Smooth muscle cell (in vitro differentiated cells): ENCODE measurements around the gene TNNI3K. TPM values are rescaled to one million over a fixed set of nuclear protein-coding genes. Genes with fewer than 3 reads are reported as not detected.

Source experiments
- DNase-seq: peaks from one replicate; lab custom pipeline; 2025; ENCODE audit not compliant: unreplicated experiment; lab: John Stamatoyannopoulos, UW
- H2AFZ ChIP-seq: fragments of 200-600 bp; sonication (generic); 2 replicates; pipeline ENCODE4 v1.6.0; 2016; ENCODE audit warnings: antibody characterized with exemption, low read depth, mild to moderate bottlenecking
- H3F3A ChIP-seq: fragments of 200-600 bp; sonication (generic); 2 replicates; pipeline ENCODE4 v1.6.0; 2017; ENCODE audit warnings: antibody characterized with exemption, low read depth
- H3K27ac ChIP-seq: fragments of 200-600 bp; sonication (generic); 2 replicates; pipeline ENCODE4 v1.5.1; 2016; ENCODE audit warnings: low read depth, mild to moderate bottlenecking
- H3K27me3 ChIP-seq: fragments of 200-600 bp; sonication (generic); 2 replicates; pipeline ENCODE4 v1.6.1; 2016; ENCODE audit warnings: low read depth, mild to moderate bottlenecking
- H3K36me3 ChIP-seq: fragments of 200-600 bp; sonication (generic); 2 replicates; pipeline ENCODE4 v1.5.1; 2016; ENCODE audit warnings: low read depth
- H3K4me1 ChIP-seq: fragments of 200-600 bp; sonication (generic); 2 replicates; pipeline ENCODE4 v1.5.1; 2016; ENCODE audit warnings: low read depth
- H3K4me2 ChIP-seq: fragments of 200-600 bp; sonication (generic); 2 replicates; pipeline ENCODE4 v1.6.0; 2016; ENCODE audit warnings: mild to moderate bottlenecking
- H3K4me3 ChIP-seq: fragments of 200-600 bp; sonication (generic); 2 replicates; pipeline ENCODE4 v1.5.1; 2016; ENCODE audit warnings: mild to moderate bottlenecking
- H3K79me2 ChIP-seq: fragments of 200-600 bp; sonication (generic); 2 replicates; pipeline ENCODE4 v1.6.0; 2016; ENCODE audit warnings: low read depth, mild to moderate bottlenecking
- H3K9ac ChIP-seq: fragments of 200-600 bp; sonication (generic); 2 replicates; pipeline ENCODE4 v1.6.0; 2016; ENCODE audit warnings: low read depth
- H3K9me3 ChIP-seq: fragments of 200-600 bp; sonication (generic); replicated peaks from 2 replicates; pipeline ENCODE4 v1.5.1; 2016; ENCODE audit warnings: low read depth
- H4K20me1 ChIP-seq: fragments of 200-600 bp; sonication (generic); 2 replicates; pipeline ENCODE4 v1.6.0; 2016; ENCODE audit warnings: low read depth
- whole genome bisulfite sequencing: methylation state at CpG from one replicate; pipeline ENCODE4 v1.1.7; 2016; ENCODE audit warnings: low lambda C conversion rate; 5-methylcytosine and 5-hydroxymethylcytosine counted together
- polyA plus RNA-seq: library from polyadenylated mRNA; unstranded; fragments of >200 nt; fragmentation: Nextera tagmentation; extraction: Ambion mirVana; gene quantifications from 2 replicates; pipeline ENCODE4 v1.2.1, GENCODE V29; 2016
- total RNA-seq: library from RNA; depleted of rRNA; stranded (reverse); fragments of >200 nt; gene quantifications from 2 replicates; pipeline ENCODE4 v1.2.3, GENCODE V29; 2014
- TF ChIP-seq, protein P1 (sequence below): fragments of 200-600 bp; sonication (generic); IDR thresholded peaks from 2 replicates; pipeline ENCODE4 v1.5.1; 2017; ENCODE audit warnings: borderline replicate concordance, mild to moderate bottlenecking, antibody characterized with exemption; ENCODE audit not compliant: insufficient read depth, poor library complexity, severe bottlenecking

The TNNI3K gene
- total and polyA plus RNA-seq, 2 experiments from 2014 or later, result 0.55 to 9.6 TPM

DNA sequence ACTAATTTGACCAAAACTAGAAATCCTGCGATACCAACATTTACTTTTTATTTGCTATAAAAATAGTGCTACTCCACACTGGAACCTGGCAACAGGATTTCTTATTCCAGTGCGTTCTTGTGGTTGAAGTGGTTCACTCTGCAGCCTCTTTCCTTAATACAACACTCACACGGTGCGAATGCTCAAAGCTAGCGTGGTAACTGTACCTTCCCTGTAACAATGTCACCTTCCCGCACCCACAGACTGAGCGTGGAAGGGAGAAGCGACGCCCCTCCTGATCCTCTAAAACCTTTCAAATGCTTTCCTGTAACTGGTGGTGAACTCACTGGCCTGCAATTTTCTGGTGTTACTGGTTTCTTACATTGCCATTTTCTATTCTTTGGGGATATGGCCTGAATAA lies 145.1 kb downstream of the TNNI3K start:
- no peak overlapping the region for H3K9ac ChIP-seq
- no peaks in the 10 kb centered on the region for H3K4me1 ChIP-seq
- H3K9me3 ChIP-seq, result no peaks in the 10 kb centered on the region
- no peak overlapping the region for H3K4me2 ChIP-seq
- H4K20me1 ChIP-seq, result no peaks in the 10 kb centered on the region
- H3F3A ChIP-seq, result no peaks in the 10 kb centered on the region
- H3K27me3 ChIP-seq, result no peaks in the 10 kb centered on the region
- no peaks in the 10 kb centered on the region for H3K79me2 ChIP-seq
- 94% methylated on average over 9 of the region's 9 CpGs for WGBS
- H3K36me3 ChIP-seq, result no peaks in the 10 kb centered on the region
- H3K4me3 ChIP-seq, result no peak overlapping the region
- H2AFZ ChIP-seq, result no peak overlapping the region
- H3K27ac ChIP-seq, result no peak overlapping the region
- TF ChIP-seq, protein P1, sequence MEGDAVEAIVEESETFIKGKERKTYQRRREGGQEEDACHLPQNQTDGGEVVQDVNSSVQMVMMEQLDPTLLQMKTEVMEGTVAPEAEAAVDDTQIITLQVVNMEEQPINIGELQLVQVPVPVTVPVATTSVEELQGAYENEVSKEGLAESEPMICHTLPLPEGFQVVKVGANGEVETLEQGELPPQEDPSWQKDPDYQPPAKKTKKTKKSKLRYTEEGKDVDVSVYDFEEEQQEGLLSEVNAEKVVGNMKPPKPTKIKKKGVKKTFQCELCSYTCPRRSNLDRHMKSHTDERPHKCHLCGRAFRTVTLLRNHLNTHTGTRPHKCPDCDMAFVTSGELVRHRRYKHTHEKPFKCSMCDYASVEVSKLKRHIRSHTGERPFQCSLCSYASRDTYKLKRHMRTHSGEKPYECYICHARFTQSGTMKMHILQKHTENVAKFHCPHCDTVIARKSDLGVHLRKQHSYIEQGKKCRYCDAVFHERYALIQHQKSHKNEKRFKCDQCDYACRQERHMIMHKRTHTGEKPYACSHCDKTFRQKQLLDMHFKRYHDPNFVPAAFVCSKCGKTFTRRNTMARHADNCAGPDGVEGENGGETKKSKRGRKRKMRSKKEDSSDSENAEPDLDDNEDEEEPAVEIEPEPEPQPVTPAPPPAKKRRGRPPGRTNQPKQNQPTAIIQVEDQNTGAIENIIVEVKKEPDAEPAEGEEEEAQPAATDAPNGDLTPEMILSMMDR, result no peak
- no peak for DNase-seq

DNA sequence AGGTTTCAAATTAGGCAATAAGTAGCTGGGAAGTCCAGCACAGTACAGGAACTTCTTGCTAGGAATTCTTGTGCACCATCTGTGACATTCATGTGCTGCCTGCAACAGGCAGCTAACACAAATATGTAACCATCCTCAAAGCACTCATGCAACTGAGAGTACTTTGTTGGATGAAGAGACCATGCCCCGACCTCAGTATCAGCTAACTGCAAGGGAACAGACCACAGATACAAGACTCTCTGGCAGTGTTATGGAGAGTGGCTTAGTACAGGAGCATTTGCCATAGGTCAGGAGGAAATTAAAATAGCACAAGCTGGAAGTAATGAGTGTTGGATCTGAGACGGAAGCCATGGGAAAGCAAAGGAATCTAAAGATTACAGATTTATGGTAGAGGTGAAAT lies 153.7 kb downstream of the TNNI3K start:
- Histone ChIP-seq H3K27me3 (no peaks in the 10 kb centered on the region), H4K20me1 (no peaks in the 10 kb centered on the region), H3K36me3 (no peaks in the 10 kb centered on the region), H3K9ac (no peak overlapping the region), H3K4me2 (no peak overlapping the region), H3K4me3 (no peak overlapping the region), H3K9me3 (no peaks in the 10 kb centered on the region), H3K79me2 (no peaks in the 10 kb centered on the region), H3K27ac (no peak overlapping the region), H3F3A (no peaks in the 10 kb centered on the region), H3K4me1 (peaks cover 16% of the 10 kb centered on the region), H2AFZ (no peak overlapping the region)
- WGBS, result 89% methylated on average over 2 of the region's 2 CpGs
- TF ChIP-seq, protein P1, result no peak
- no peak for DNase-seq

DNA sequence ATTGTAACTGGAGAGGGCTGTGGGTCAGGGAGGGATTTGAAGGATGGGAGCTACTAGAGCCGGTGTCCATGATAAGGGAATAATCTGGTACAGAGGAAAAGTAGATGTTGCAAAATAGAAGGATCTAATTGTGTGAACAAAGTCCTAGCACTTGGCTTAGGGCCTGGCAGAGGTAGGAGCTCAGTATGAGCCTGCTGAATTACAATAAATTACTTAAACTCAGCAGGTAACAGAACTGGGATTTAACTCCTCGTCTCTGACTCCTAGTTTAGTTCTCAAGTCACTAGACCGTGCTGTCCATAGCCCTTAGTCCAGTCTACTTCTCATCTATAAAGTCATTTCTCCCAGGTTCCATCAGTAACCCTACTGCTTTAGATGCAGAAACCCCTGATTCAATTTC lies 157.0 kb downstream of the TNNI3K start:
- Histone ChIP-seq H3K79me2 (no peaks in the 10 kb centered on the region), H3K36me3 (no peaks in the 10 kb centered on the region), H4K20me1 (no peaks in the 10 kb centered on the region), H3F3A (no peaks in the 10 kb centered on the region), H3K4me3 (no peak overlapping the region), H3K9ac (no peak overlapping the region), H3K27me3 (no peaks in the 10 kb centered on the region), H3K9me3 (no peaks in the 10 kb centered on the region), H3K4me1 (peaks cover 31% of the 10 kb centered on the region), H2AFZ (no peak overlapping the region), H3K4me2 (no peak overlapping the region), H3K27ac (no peak overlapping the region)
- 64% methylated on average over 3 of the region's 3 CpGs for WGBS
- DNase-seq, result no peak
- TF ChIP-seq, protein P1, result no peak

DNA sequence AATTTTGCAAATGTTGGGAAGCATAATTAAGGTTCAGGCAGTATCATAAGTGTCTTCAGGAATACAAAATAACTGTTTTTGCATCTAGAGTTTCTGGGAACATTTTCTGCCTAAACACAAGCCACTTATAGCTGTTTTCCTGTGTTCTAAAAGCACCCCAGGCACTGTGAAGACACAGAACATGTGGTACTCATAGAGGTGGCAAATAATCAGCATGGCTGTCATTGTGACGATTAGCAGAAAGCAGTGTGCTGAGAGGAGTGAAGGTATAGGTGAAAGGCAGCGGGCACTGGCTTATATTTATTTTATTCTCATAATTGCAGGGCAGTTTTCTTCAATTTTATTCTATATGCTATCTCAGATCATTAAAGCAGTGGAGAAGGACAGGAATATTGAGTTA lies 157.7 kb downstream of the TNNI3K start:
- WGBS, result 42% methylated on average over 2 of the region's 2 CpGs
- TF ChIP-seq, protein P1, result no peak
- H3K4me3 ChIP-seq, result no peak overlapping the region

More for the DNA sequence above, 157.7 kb downstream of the TNNI3K start:
- Histone ChIP-seq H3K79me2 (no peaks in the 10 kb centered on the region), H3F3A (no peaks in the 10 kb centered on the region), H4K20me1 (no peaks in the 10 kb centered on the region), H3K9me3 (no peaks in the 10 kb centered on the region), H2AFZ (no peak overlapping the region), H3K9ac (no peak overlapping the region), H3K4me1 (peaks cover 31% of the 10 kb centered on the region), H3K36me3 (no peaks in the 10 kb centered on the region), H3K27ac (no peak overlapping the region), H3K4me2 (no peak overlapping the region), H3K27me3 (no peaks in the 10 kb centered on the region)
- no peak for DNase-seq
